Rectal smooth muscle tissue (tissue), 1 donor: ENCODE measurements around the gene RRP1B.
"Not testable (repeated sequence)": the region's sequence is repeated elsewhere in the genome, so short reads cannot be mapped to it uniquely, and the experiment has no call there.

Source experiments
- H3K27ac ChIP-seq: one replicate; pipeline ENCODE4 v1.7.0; 2013; ENCODE audit warnings: low read depth, low read length, inconsistent platforms
- H3K27me3 ChIP-seq: one replicate; pipeline ENCODE4 v1.7.0; 2013; ENCODE audit warnings: low read length; ENCODE audit not compliant: control insufficient read depth, insufficient read depth
- H3K36me3 ChIP-seq: one replicate; pipeline ENCODE4 v1.7.0; 2013; ENCODE audit warnings: low read length; ENCODE audit not compliant: control insufficient read depth, insufficient read depth
- H3K4me1 ChIP-seq: one replicate; pipeline ENCODE4 v1.7.0; 2013; ENCODE audit warnings: low read length; ENCODE audit not compliant: control insufficient read depth, insufficient read depth
- H3K4me3 ChIP-seq: one replicate; pipeline ENCODE4 v1.7.0; 2013; ENCODE audit warnings: low read length
- H3K9ac ChIP-seq: one replicate; pipeline ENCODE4 v1.7.0; 2013; ENCODE audit warnings: low read length

RRP1B gene

DNA sequence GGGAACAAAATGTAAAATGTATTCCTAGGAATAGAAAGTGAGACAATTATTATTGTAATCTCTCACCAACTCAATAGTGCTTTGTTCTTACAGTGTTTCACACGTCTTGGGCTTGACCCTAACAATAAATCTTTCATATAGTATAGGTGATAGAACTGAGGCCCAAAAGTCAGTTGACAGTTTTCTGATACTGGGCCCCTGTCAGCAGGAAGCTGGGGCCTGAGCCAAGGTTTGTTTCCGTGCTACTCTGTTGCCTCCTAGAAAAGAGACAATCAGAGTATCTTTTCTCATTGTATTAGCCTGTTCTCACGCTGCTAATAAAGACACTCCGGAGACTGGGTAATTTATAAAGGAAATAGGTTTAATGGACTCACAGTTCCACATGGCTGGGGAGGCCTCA, 5.0 kb downstream of the RRP1B start:
- H3K27me3 ChIP-seq = no peaks in the 10 kb centered on the region
- H3K4me1 ChIP-seq = peaks cover 3% of the 10 kb centered on the region
- H3K9ac ChIP-seq = no peak overlapping the region
- peaks cover 7% of the 10 kb centered on the region for H3K36me3 ChIP-seq
- H3K4me3 ChIP-seq = no peak overlapping the region
- no peak overlapping the region for H3K27ac ChIP-seq

DNA sequence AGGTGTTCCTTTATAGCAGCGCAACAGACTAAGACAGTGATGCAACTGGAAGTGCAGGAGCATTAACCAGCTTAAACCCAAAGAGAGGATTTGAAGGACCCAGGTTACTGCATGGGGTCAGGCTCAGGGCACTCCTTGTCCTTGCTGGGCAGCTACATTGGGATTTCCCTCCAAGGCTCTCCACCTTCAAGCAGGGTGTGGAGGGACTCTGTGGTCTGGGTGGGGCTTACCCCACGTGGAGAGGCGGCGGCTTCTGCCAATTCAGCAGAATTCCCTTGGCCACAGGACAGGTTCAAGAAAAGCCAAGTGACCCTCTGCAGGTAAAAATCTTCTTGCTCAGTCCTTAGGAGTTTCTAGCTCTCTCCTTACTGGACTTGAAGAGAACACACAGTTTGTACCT, 6.5 kb downstream of the RRP1B start:
- Histone ChIP-seq H3K36me3 (peaks cover 7% of the 10 kb centered on the region), H3K27ac (no peak overlapping the region), H3K9ac (no peak overlapping the region), H3K27me3 (no peaks in the 10 kb centered on the region), H3K4me1 (no peaks in the 10 kb centered on the region), H3K4me3 (no peak overlapping the region)

DNA sequence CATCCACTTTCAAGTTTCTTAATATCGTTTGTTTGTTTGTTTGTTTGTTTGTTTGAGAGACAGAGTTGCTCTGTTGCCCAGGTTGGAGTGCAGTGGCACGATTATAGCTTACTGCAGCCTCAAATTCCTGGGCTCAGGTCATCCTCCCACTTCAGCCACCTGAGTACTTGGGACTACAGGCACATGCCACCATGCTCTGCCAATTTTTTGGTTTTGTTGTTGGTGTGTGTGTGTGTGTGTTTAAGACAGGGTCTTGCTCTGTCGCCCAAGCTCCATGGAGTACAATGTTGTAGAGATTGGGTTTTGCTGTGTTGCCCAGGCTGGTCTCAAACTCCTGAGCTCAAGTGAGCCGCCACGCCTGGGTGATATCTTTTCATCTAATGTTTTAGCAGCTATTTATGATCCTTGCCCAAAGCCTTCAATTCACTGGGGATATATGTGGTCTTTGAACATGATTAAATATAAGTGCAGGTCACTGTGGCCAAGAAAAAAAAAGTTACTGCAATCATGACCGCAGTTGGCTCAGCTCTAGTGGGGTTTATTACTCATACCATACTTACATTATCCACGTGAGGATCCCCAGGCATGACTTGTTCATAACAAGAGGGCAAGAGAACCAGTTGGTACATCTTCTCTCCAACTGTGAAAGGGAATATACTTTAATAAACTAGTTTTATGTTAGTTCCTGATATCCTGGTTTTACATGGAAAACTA, 8.0 kb downstream of the RRP1B start:
- Histone ChIP-seq H3K4me1 (no peaks in the 10 kb centered on the region), H3K36me3 (peaks cover 4% of the 10 kb centered on the region), H3K9ac (no peak overlapping the region), H3K27ac (no peak overlapping the region), H3K4me3 (no peak overlapping the region), H3K27me3 (no peaks in the 10 kb centered on the region)

DNA sequence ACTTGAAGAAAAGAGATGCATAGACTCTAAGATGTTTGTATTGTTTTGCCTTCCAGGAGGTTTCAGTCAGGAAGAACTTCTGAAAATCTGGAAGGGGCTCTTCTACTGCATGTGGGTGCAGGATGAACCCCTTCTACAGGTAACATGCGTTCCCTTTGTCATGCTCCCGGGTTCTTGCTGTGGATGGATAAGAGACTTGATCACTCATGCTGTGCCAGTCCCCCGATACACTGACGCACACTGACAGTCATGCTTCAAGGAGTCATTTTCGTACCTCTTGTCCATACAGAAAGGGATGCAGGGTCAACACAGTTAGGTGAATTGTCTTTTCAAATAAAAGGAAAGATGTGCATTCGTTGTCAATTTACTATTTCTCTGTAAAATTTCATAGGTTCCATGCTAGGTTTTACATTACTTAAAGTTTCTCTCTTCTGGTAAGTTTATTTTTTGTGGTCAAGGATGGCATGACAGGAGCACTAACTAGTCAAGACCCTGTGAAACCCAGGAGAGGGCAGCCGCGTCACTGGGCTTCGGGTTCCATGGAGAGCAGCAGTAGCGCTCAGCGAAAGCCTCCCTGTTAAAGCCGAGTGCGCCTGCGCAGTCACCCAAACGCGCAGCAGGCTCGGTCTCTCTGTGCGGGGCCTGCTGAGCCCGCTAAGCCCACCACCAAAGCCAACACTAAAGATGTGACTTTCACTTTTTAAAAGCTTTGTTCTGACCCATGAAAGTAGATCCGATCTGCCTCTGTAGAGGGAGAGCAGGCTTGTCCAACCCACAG, 10.7 kb downstream of the RRP1B start:
- no peak overlapping the region for H3K27ac ChIP-seq

DNA sequence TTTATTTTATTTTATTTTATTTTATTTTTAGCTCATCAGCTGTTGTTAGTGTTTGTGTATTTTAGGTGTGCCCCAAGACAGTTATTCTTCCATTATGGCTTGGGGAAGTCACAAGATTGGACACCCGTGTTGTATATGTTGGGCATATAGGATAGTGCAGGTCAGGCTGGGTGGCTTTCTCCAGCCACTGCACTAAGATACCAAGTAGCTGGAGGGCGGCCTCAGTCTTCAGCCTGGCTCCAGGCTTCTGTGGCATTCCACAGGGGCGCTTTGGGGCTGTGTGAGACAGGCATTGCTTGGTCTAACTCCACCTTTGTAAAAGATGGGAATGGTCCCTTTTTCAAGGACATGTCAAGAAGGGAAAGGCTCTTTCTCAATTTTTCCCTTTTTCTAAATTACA, 16.5 kb downstream of the RRP1B start:
- H3K27ac ChIP-seq = no peak overlapping the region
- H3K36me3 ChIP-seq = peaks cover 19% of the 10 kb centered on the region
- H3K4me1 ChIP-seq = no peaks in the 10 kb centered on the region
- H3K9ac ChIP-seq = no peak overlapping the region
- H3K27me3 ChIP-seq = no peaks in the 10 kb centered on the region
- no peak overlapping the region for H3K4me3 ChIP-seq

More for the DNA sequence above, 10.7 kb downstream of the RRP1B start:
- no peak overlapping the region for H3K9ac ChIP-seq
- H3K36me3 ChIP-seq = peaks cover 9% of the 10 kb centered on the region
- H3K4me1 ChIP-seq = no peaks in the 10 kb centered on the region
- no peak overlapping the region for H3K4me3 ChIP-seq
- H3K27me3 ChIP-seq = no peaks in the 10 kb centered on the region

DNA sequence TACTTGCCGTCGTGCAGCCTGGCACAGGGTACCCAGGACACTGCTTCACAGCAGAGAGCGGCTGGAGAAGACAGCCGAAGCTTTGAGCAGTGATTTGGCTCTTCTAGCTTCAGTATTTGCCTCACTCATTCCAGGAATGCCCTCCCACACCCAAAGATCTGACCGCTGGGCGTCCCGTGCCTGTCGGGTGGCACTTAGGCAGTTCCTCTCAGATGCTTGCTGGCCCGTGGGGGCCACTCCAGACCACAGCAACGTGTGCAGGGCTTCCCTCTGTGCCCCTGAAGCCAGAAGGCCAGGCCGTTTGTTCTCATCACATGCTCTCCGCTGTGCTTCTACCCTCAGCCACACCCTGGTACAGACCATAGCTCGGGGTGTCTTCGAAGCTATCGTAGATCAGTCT, 17.0 kb downstream of the RRP1B start:
- Histone ChIP-seq H3K4me1 (no peaks in the 10 kb centered on the region), H3K27me3 (no peaks in the 10 kb centered on the region), H3K4me3 (no peak overlapping the region), H3K27ac (no peak overlapping the region), H3K36me3 (peaks cover 19% of the 10 kb centered on the region), H3K9ac (no peak overlapping the region)

DNA sequence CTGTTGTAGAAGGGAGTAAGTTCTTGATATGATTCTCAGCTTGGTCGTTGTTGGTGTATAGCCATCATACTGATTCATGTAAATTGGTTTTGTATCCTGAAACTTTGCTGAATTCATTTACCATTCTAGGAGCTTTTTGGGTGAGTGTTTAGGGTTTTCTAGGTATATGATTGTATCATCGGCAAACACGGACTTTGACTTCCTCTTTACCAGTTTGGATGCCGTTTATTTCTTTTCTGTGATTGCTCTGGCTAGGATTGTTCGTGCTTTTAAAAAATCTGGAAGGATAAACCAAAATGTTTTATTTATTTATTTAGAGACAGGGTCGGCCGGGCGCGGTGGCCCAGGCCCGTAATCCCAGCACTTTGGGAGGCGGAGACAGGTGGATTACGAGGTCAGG, 20.6 kb downstream of the RRP1B start:
- peaks cover 27% of the 10 kb centered on the region for H3K36me3 ChIP-seq
- H3K27me3 ChIP-seq = no peaks in the 10 kb centered on the region
- H3K4me1 ChIP-seq = no peaks in the 10 kb centered on the region
- no peak overlapping the region for H3K9ac ChIP-seq
- no peak overlapping the region for H3K27ac ChIP-seq
- H3K4me3 ChIP-seq = no peak overlapping the region

DNA sequence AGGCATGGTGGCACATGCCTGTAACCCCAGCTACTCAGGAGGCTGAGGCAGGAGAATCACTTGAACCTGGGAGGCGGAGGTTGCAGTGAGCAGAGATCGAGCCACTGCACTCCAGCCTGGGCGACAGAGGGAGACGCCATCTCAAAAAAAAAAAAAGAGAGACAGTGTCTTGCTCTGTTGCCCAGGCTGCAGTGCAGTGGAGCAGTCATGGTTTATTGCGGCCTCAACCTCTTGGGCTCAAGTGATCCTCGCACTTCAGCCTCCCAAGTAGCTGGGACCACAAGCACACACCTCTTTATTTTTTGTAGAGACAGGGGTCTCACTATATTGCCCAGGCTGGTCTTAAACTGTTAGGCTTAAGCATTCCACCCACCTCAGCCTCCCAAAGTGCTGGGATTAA, 21.1 kb downstream of the RRP1B start:
- H3K36me3 ChIP-seq = peaks cover 26% of the 10 kb centered on the region
- not testable (repeated sequence) for H3K4me1 ChIP-seq, H3K27ac ChIP-seq, H3K9ac ChIP-seq, H3K4me3 ChIP-seq, H3K27me3 ChIP-seq

DNA sequence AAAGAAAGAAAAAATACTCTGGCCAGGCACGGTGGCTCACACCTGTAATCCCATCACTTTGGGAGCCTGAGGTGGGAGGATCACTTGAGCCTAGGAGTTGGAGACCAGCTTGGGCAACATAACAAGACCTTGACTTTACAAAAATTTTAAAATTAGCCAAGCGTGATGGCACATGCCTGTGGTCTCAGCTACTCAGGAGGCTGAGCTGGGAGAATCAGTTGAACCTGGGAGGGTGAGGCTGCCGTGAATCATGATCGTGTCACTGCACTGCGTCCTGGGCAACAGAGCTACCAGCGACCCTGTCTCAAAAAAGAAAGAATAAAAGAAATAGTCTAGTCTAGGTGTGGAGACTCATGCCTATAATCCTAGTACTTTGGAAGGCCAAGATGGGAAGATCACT, 22.3 kb downstream of the RRP1B start:
- H3K36me3 ChIP-seq = peaks cover 27% of the 10 kb centered on the region
- no peaks in the 10 kb centered on the region for H3K27me3 ChIP-seq
- H3K27ac ChIP-seq = no peak overlapping the region
- no peak overlapping the region for H3K4me3 ChIP-seq
- H3K4me1 ChIP-seq = no peaks in the 10 kb centered on the region
- no peak overlapping the region for H3K9ac ChIP-seq

DNA sequence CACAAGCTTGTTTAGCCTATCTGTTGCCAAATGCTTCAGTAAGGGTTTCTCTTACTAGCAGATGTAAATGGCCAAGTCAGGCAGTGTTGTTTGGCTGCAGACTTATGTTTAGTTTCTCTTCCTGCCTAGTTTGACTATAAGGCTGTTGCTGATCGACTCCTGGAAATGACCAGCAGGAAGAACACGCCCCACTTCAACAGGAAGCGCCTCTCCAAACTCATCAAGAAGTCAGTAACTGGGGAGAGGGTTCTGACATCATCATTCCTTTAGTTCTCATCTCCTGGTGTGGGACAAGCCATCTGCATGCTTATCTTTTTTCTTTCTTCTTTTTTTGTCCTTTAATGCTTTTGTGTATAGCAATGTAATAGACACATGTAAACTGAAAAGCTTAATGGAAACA, 25.1 kb downstream of the RRP1B start:
- Histone ChIP-seq H3K36me3 (peaks cover 31% of the 10 kb centered on the region), H3K4me3 (no peak overlapping the region), H3K27ac (no peak overlapping the region), H3K27me3 (no peaks in the 10 kb centered on the region), H3K9ac (no peak overlapping the region), H3K4me1 (no peaks in the 10 kb centered on the region)

DNA sequence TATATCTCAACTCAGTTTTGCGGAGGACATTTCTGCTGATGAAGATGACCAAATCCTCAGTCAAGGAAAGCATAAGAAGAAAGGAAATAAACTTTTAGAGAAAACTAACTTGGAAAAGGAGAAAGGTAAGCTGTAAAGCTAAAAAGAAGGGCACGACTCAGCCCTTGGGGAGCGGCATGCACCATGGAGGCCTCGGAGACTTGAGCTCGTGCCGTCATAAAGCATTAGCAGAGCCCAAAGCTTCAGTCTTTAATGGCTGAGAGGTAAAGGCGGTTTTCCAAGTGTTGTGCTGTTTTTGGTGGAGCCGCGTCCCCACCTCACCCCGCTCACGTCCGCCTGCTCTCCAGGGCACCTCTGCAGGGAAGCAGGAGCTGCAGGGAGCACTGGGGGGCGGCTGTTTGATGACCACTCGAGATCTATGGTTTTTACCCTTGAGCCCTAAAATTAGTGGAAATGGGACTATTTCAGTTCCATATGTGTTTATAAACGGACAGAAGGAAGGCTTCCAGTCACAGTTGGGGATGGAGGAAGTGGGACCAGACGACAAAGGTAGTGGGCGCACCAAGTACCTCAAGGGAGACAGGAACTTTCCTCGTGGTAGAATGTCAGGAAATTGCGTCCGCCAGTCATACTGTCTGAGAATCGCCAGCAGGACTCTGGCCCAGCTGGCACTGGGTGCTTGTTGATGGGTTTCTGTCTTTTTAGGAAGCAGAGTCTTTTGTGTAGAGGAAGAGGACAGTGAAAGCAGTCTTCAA, 27.6 kb downstream of the RRP1B start:
- Histone ChIP-seq H3K4me3 (no peak overlapping the region), H3K4me1 (no peaks in the 10 kb centered on the region), H3K36me3 (peaks cover 45% of the 10 kb centered on the region), H3K27ac (no peak overlapping the region), H3K27me3 (no peaks in the 10 kb centered on the region), H3K9ac (no peak overlapping the region)

DNA sequence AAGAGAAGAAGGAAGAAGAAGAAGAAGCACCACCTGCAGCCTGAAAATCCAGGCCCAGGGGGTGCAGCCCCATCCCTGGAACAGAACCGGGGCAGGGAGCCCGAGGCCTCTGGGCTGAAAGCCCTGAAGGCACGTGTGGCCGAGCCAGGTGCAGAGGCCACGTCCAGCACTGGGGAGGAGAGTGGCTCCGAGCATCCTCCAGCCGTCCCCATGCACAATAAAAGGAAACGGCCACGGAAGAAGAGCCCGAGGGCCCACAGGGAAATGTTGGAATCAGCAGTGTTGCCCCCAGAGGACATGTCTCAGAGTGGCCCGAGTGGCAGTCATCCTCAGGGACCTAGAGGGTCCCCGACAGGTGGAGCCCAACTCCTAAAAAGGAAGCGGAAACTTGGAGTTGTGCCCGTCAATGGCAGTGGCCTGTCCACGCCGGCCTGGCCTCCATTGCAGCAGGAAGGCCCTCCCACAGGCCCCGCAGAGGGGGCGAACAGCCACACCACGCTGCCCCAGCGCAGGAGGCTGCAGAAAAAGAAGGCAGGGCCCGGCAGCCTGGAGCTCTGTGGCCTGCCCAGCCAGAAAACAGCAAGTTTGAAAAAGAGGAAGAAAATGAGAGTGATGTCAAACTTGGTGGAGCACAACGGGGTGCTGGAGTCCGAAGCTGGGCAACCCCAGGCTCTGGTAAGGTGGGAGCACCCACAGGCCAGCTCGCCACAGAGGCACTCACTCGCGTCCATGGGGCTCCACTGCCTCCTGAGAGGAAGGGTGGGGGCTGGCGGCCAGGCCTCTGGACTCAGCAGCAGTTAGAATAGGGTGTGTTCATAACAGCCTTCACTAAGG, 28.4 kb downstream of the RRP1B start:
- H3K9ac ChIP-seq = no peak overlapping the region
- no peaks in the 10 kb centered on the region for H3K4me1 ChIP-seq
- H3K27ac ChIP-seq = no peak overlapping the region
- H3K36me3 ChIP-seq = peaks cover 44% of the 10 kb centered on the region
- H3K4me3 ChIP-seq = no peak overlapping the region
- H3K27me3 ChIP-seq = no peaks in the 10 kb centered on the region
